A549 treated with Hydrocortisone at 1 μM for 4 hours (cell line): ENCODE data around the gene FERD3L. TPM values are rescaled to one million over a fixed set of nuclear protein-coding genes. Genes with fewer than 3 reads are reported as not detected.

Experiments
- total RNA-seq: library from RNA; stranded (reverse); fragments of 200-300 nt; extraction: Qiagen RNA extraction; gene quantifications from 5 replicates; pipeline ENCODE4 v1.2.3, GENCODE V29; 2022

FERD3L gene, protein sequence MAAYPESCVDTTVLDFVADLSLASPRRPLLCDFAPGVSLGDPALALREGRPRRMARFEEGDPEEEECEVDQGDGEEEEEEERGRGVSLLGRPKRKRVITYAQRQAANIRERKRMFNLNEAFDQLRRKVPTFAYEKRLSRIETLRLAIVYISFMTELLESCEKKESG
- total RNA-seq = not detected in 5 replicates

DNA sequence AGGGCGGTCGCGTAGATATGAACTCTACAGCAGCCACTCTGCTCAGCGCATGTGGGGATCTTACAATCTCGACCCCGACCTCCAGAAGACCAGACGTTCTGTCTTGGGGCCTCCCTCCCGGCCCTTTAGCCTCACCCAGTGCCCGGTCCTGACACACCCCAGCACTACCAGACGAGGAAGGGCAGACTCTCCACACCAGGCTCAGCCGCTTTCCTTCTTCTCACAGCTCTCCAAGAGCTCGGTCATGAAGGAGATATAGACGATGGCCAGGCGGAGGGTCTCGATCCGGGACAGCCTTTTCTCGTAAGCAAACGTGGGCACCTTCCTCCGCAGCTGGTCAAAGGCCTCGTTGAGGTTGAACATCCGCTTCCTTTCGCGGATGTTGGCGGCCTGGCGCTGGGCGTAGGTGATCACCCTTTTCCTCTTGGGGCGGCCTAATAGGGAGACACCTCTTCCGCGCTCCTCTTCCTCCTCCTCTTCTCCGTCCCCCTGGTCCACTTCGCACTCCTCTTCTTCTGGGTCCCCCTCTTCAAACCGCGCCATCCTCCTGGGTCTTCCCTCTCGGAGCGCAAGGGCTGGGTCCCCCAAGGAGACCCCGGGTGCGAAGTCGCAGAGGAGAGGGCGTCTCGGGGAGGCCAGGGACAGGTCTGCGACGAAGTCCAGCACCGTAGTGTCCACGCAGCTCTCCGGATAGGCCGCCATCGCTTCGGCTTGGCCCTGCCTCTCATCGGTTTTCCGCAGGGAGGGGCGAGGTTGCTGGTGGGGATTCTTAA, at the start of gene FERD3L:
Gene FERD3L, minus strand, starts transcription at position 761 of the 773 bp plus-strand sequence. Its CDS starts 59 bp downstream, at position 702.

DNA sequence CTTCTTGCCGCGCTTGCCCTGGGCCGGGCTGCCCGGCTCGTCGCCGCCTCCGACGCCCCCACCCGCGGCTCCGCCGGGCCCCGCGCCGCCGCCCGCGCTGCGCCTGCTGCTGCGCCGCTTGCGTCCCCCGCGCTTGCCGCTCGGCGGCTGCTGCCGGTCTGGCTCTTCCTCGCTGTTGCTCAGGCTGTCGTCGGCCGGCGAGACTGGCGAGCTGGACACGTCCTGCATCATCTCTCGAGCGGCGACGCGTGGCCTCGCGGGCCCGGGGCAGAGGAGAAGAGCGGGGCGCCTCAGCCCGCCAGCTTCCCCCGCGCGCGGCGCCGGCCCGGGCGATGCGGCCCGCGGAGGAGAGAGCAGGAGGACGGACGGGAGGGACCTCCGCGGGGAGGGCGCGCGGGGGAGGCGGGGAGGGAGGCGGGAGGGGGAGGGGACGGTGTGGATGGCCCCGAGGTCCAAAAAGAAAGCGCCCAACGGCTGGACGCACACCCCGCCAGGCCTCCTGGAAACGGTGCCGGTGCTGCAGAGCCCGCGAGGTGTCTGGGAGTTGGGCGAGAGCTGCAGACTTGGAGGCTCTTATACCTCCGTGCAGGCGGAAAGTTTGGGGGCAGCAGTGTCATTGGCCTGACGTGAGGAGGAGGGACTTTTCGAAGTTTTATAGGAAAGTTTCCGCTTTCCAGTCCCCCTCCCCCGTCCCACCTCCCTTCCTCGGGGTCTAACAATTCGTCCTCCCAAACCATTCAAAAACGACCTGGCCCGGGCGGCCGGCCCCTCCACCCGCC, 27.9 kb downstream of the FERD3L start, which contains the start of gene TWIST1:
Gene TWIST1, minus strand, starts transcription at position 546 of the 779 bp plus-strand sequence. Its CDS starts 315 bp downstream, at position 231.

Other genes with a start within 250 kb of the FERD3L start
- 1.8 to 3.5 TPM (median 3.2 TPM) in 5 replicates for gene TWIST1, start 27.8 kb downstream of the FERD3L start, total RNA-seq